Coronary artery (tissue), 2 donors: ENCODE measurements around the gene RYR1.
"Not testable (repeated sequence)": the region's sequence is repeated elsewhere in the genome, so short reads cannot be mapped to it uniquely, and the experiment has no call there.

Source experiments
- DNase-seq: peaks from one replicate; pipeline ENCODE4 v3.0.0-alpha.2; 2017; ENCODE audit warnings: low spot score
- H3K27ac ChIP-seq, 2 donors: fragments of 200-600 bp; sonication (generic); one replicate each; pipeline ENCODE4 v1.5.1; 2016 to 2019
- H3K4me3 ChIP-seq: fragments of 200-600 bp; sonication (generic); 2 replicates; pipeline ENCODE4 v1.5.1; 2016; ENCODE audit warnings: mild to moderate bottlenecking, moderate library complexity
- TF ChIP-seq, protein P1 (sequence below): fragments of 200-600 bp; sonication (generic); IDR thresholded peaks from one replicate; pipeline ENCODE4 v1.5.1; 2019; ENCODE audit warnings: antibody characterized with exemption

Gene RYR1

DNA sequence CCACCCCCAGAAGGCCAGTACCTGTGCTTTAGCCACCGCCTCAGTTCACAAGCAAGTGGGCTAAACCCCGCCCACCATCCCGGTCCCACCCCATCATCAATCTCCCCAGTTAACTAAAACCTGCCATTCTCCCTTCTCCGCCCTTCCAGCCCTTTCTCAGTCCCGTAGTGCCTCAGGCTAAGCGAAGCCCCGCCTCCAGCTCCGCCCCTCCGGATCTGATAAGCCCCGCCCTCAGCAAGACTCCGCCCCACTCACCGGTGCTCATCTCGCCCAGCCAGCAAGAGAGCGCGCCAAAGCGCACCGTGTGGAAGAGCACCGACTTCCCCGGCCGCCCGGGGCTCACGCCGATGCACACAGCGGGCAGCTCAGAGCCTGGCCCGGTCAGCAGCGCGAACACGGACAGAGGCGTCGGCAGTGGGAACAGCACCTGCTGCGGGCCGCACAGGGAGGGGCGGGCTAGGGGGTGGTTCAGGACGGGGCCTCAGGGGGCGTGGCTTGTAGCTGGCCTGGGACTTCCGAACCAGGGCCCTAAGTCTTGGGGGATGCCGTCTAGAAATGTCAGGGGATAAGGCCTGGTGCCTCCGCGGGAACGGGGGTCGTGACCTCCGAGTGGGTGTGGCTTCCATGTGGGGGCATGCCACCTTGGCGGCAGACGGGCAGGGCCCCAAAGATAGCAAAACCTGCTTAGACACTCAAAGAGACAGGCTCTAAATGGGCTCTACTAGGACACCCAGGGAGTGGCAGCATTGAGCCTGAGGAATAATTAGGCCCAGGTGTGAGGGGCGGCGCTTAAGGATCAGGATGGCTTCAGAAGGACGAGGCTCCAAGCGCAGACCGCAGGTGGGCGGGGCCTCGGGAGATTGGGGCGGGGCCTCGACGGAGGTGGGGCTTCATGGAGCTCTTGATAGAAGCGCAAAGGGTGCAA, 162.8 kb downstream of the RYR1 start:
- Histone ChIP-seq H3K27ac (no peak overlapping the region), H3K4me3 (peak overlapping the region; percentile 50)
- no peak for DNase-seq
- TF ChIP-seq, protein P1, sequence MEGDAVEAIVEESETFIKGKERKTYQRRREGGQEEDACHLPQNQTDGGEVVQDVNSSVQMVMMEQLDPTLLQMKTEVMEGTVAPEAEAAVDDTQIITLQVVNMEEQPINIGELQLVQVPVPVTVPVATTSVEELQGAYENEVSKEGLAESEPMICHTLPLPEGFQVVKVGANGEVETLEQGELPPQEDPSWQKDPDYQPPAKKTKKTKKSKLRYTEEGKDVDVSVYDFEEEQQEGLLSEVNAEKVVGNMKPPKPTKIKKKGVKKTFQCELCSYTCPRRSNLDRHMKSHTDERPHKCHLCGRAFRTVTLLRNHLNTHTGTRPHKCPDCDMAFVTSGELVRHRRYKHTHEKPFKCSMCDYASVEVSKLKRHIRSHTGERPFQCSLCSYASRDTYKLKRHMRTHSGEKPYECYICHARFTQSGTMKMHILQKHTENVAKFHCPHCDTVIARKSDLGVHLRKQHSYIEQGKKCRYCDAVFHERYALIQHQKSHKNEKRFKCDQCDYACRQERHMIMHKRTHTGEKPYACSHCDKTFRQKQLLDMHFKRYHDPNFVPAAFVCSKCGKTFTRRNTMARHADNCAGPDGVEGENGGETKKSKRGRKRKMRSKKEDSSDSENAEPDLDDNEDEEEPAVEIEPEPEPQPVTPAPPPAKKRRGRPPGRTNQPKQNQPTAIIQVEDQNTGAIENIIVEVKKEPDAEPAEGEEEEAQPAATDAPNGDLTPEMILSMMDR, result no peak

DNA sequence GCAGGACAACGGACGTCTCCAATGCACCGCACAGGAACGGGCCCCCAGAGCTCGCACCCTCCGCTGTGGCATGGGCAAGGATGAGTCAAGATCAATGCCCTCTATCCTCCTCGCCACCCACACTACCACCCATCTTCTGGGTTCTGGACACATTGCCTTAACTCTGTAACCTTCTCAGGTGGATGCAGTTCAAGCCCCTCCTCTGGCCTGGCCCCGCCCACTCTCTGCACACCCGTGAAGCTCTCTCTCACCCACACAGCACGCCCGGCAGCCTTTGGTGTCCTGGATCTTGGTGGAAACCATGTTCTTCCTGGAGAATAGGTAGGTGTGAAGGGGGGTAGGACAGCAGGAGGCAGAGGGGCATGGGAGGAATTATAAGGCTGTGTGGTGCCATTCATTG, 163.6 kb downstream of the RYR1 start:
- no peak for DNase-seq
- H3K4me3 ChIP-seq, result no peak overlapping the region
- H3K27ac ChIP-seq, result no peak overlapping the region
- TF ChIP-seq, protein P1, result no peak

DNA sequence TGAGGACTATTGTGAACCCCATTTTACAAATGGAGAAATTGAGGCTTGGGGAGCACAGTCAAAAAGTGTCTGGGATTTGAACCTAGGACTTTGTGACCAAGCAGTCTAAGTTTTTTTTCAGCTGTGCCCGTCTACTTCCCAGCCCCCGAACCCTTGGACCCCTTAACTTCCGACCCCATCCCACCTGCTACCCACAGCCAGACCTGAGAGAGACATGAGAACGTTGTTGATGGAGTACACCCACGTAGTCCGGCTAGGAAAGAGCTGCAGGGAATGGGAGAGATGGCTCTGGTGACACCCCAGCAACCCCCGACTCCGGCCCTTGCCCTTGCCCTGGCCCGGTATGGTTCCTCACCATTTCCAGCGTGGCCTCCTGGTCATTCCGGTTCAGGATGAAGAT, 166.2 kb downstream of the RYR1 start:
- DNase-seq, result no peak
- TF ChIP-seq, protein P1, result no peak
- no peak overlapping the region for H3K27ac ChIP-seq
- no peak overlapping the region for H3K4me3 ChIP-seq

DNA sequence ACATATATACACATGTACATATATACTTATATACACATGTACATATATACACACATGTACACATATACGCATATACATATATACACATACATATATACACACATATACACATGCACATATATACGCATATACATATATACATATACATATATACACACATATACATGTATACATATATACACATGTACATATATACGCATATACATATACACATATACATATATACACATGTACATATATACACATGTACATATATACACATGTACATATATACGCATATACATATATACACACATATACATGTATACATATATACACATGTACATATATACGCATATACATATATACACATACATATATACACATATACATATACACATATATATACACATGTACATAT, 169.4 kb downstream of the RYR1 start:
- H3K4me3 ChIP-seq, DNase-seq, H3K27ac ChIP-seq: not testable (repeated sequence)

DNA sequence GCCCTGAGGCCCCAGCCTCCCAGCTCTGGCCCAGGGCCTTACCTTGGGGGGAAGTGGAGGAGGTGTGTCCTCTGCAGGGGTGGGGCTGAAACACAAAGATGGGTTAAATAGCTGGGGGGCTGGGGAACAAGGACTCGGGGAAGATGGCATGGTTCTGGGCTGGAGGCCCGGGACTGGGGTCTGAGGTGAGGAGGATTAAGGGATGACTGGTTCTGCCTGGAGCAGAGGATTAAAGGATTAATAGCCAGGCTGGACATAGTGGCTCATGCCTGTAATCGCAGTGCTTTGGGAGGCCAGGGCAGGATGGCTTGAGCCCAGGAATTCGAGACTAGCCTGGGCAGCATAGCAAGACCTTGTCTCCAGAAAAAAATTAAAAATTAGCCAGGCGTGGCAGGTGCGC, 172.6 kb downstream of the RYR1 start:
- no peak overlapping the region for H3K27ac ChIP-seq
- TF ChIP-seq, protein P1, result no peak
- no peak for DNase-seq
- no peak overlapping the region for H3K4me3 ChIP-seq

DNA sequence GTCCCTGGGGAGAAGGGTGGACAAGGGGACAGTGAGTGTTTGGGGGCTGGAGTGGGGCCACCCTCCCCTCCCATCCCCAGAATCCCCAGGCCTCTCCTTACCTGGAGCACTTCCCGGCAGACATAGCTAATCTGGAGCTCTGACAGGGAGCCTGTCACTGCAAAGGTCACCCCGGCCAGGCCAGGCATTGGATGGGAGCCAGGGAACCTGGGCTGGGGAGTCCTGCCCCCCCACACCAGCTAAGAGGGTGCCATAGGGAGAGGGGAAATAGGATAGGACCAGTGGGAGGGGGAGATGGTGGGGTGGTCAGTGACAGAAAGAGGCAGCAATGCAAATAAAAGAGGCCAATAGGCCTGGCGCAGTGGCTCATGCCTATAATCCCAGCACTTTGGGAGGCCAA, 180.8 kb downstream of the RYR1 start:
- TF ChIP-seq, protein P1, result no peak
- H3K27ac ChIP-seq, result no peak overlapping the region
- no peak overlapping the region for H3K4me3 ChIP-seq
- DNase-seq, result no peak

DNA sequence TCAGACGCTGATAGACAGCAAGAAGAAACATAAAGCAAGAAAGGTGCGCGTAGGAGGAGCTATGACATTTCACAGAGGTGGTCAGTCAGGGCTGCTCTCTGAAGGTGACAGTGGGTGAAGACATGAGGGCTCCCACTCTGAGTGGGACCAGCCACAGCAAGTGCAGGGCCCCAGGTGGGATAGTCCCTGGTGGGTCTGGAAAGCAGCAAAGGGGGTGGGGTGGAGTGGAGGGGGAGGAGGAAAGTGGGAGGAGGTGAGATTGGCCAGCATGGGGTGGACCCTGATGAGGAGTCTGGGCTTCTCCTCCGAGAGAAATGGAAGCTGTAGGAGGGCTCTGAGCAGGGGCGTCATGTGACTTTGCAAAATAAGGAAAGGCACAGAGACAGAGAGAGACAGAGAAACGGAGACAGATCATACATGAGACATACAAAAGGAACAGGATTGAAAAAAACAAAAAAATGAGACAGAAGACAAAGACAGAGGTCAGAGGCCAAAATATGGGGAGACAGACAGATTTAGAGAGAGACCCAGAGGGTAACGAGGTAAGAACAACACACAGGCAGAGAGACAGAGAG, 181.6 kb downstream of the RYR1 start:
- H3K4me3 ChIP-seq, result no peak overlapping the region
- TF ChIP-seq, protein P1, result no peak
- no peak overlapping the region for H3K27ac ChIP-seq
- no peak for DNase-seq
